Thymus (tissue), 11 donors: Measurements from ENCODE around the gene MRTO4. TPM values are rescaled to one million over a fixed set of nuclear protein-coding genes. Genes with fewer than 3 reads are reported as not detected.
"Not testable (repeated sequence)": the region's sequence is repeated elsewhere in the genome, so short reads cannot be mapped to it uniquely, and the experiment has no call there.

ENCODE experiments used
- DNase-seq, 9 donors: peaks; one replicate each; pipeline ENCODE4 v3.0.0-alpha.2; 2013; ENCODE audit warnings: low spot score in 9 of 9, low read depth in 6 of 9, missing footprints in 1 of 9
- H3K27ac ChIP-seq, 2 donors: one replicate each; pipeline ENCODE4 v1.5.1; 2013; ENCODE audit warnings: control low read depth in 1 of 2, low read depth in 1 of 2, low read length in 1 of 2, mild to moderate bottlenecking in 1 of 2, moderate library complexity in 1 of 2
- H3K27me3 ChIP-seq, 2 donors: one replicate each; pipeline ENCODE4 v1.5.1; 2013; ENCODE audit warnings: low read length in 1 of 2; ENCODE audit not compliant: control insufficient read depth in 2 of 2, insufficient read depth in 1 of 2
- H3K36me3 ChIP-seq, 2 donors: one replicate each; pipeline ENCODE4 v1.5.1; 2013; ENCODE audit warnings: low read length in 1 of 2, mild to moderate bottlenecking in 1 of 2, moderate library complexity in 1 of 2; ENCODE audit not compliant: control insufficient read depth in 2 of 2, insufficient read depth in 2 of 2
- H3K4me1 ChIP-seq, 2 donors: one replicate each; pipeline ENCODE4 v1.5.1; 2013; ENCODE audit warnings: low read length in 2 of 2; ENCODE audit not compliant: control insufficient read depth in 2 of 2, insufficient read depth in 2 of 2
- H3K4me3 ChIP-seq, 2 donors: one replicate each; pipeline ENCODE4 v1.5.1; 2013; ENCODE audit warnings: low read length in 2 of 2, control low read depth in 1 of 2, mild to moderate bottlenecking in 1 of 2
- H3K9me3 ChIP-seq, 2 donors: one replicate each; pipeline ENCODE4 v1.5.1; 2013; ENCODE audit warnings: low read length in 1 of 2, mild to moderate bottlenecking in 1 of 2; ENCODE audit not compliant: control insufficient read depth in 2 of 2, insufficient read depth in 1 of 2
- WGBS: extraction: QIAGEN DNeasy Blood & Tissue Kit; methylation state at CpG from one replicate; pipeline ENCODE4 v1.1.7; 2013; 5-methylcytosine and 5-hydroxymethylcytosine counted together
- polyA plus RNA-seq: library from polyadenylated mRNA; stranded (reverse); fragments of 200-250 nt; gene quantifications from one replicate; pipeline ENCODE4 v1.2.3, GENCODE V29; 2013
- total RNA-seq: library from RNA; stranded (reverse); fragments of 120-200 nt; gene quantifications from one replicate; pipeline ENCODE4 v1.2.4, GENCODE V29; 2013
- donor health status: healthy.

MRTO4 gene
- total and polyA plus RNA-seq, 2 donors = 28.4 to 35.5 TPM

DNA sequence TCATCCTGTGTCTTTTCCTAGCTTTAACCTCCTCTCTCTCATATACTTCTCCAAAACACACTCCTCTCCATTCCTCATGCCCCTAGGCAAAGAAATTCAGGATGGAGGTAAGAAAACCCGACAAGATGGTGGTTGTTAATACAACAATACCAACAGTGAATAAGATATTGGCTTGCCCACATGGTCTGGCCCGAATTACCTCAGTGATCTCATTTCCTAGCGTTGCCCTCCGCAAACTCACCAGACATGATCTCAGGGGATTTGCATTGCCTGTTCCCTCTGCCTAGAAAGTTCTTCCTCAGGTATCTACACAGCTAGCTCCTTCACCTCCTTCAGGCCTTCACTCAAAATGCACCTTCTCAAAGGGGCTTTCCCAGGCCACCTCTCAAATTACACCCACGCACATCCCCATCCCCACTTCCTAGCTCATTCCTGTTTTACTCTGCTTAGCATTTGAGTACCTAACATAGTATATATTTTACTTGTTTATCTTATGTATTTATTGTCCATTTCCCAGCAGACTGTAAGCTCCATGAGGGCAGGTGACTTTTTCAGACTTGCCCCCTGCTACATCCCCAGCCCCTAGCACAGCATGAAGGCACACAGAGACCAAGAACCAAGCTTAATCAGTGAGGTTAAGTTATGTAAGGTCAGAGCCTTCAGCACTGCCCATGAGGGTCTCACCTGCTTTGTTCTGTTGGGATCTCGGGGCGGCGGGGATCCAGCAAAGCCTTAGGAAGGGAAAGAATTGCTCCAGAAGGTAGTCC, 31.3 kb upstream of the MRTO4 start:
- Histone ChIP-seq H3K27ac (no peak overlapping the region), H3K36me3 (peaks cover 62 to 64% of the 10 kb centered on the region in 2 donors), H3K4me1 (no peaks in the 10 kb centered on the region), H3K9me3 (no peaks in the 10 kb centered on the region), H3K27me3 (no peaks in the 10 kb centered on the region), H3K4me3 (no peak overlapping the region)
- DNase-seq = no peak
- WGBS = 97% methylated on average over 8 of the region's 8 CpGs

DNA sequence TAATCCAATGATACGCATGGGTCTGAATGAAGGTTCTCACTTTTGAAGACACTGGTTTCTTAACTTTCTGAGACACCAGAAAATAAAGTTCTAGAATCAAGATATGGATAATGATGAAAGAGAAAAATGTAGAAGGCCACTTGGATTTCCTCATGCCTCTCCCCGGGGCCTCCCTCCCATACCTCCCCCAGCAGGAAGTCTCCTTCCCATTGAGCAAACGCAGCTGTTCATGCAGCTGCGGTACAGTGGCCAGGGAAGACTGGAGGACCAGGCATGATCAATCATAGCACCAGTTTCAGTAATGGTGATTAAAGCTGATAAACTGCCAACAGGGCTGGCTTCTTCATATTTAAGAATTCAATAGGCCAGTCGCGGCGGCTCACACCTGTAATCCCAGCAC, 30.6 kb upstream of the MRTO4 start:
- no peaks in the 10 kb centered on the region for H3K9me3 ChIP-seq
- no peak for DNase-seq
- no peaks in the 10 kb centered on the region for H3K27me3 ChIP-seq
- WGBS = 96% methylated on average over 7 of the region's 7 CpGs
- H3K27ac ChIP-seq = no peak overlapping the region
- peaks cover 66 to 70% of the 10 kb centered on the region in 2 donors for H3K36me3 ChIP-seq
- no peak overlapping the region for H3K4me3 ChIP-seq
- no peaks in the 10 kb centered on the region for H3K4me1 ChIP-seq

DNA sequence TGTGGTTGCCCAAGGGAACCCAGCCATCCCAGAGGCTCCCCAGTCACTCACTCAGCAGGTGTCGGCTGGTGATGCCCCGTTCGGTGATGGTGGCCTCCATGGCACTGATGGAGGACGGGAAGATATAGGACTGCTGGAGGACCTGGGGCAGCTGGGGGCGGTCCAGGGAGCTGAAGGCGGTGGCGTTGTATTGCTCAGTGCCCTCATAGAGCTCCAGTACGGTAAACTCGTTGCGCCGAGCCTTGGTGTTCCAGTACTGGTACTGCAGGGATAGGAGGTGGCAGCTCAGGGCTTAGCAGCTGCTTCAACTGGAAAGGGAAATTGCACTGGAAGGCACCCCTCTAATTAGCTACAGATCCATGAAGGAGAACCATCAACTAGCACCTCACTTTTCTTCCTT, 29.0 kb upstream of the MRTO4 start:
- H3K36me3 ChIP-seq = peaks cover 76 to 79% of the 10 kb centered on the region in 2 donors

DNA sequence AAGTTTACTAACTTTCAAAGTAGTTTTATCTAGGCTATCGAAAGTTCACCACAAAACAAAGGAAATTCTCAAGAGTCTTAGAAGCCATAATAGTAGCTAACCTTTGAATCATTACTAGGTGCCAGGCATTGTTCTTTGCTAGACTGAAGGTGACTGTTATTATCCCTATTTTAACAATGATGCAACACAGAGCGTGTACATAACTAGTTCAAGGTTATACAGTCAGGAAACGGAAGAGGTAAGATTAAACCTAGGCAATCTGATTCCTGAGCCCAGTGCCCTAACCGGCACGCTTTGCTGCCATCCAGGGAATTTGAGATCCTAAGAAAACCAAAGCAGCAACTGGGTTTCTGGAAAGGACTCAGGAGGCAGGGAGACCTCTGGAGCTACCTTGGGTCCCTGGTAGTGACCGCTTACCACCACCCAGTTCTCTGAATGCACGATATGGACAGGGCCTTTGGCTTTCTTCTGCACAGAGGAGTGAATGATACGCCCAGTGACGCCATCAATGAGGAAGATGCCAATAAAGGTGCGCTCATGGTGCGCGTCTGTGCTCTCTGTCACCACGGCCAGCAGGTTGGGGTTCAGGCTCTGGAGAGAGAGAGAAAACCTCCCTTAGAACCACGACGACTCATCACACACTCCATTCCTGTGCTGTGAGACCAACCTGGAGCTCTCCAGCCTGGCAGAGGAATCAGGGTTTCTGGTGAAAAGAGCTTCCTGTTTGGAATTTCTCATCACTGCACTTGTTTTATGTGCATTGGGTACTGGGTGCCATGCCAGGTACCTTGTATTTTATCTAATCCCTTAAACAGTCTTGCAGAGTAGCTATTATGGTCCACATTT, 28.4 kb upstream of the MRTO4 start:
- H3K4me3 ChIP-seq = no peak overlapping the region
- no peak for DNase-seq
- WGBS = 94% methylated on average over 15 of the region's 15 CpGs
- H3K27me3 ChIP-seq = no peaks in the 10 kb centered on the region
- H3K27ac ChIP-seq = no peak overlapping the region
- peaks cover 76 to 79% of the 10 kb centered on the region in 2 donors for H3K36me3 ChIP-seq
- no peaks in the 10 kb centered on the region for H3K9me3 ChIP-seq
- H3K4me1 ChIP-seq = no peaks in the 10 kb centered on the region

More for the DNA sequence above, 29.0 kb upstream of the MRTO4 start:
- no peak for DNase-seq
- Histone ChIP-seq H3K4me1 (no peaks in the 10 kb centered on the region), H3K4me3 (no peak overlapping the region), H3K27ac (no peak overlapping the region), H3K9me3 (no peaks in the 10 kb centered on the region), H3K27me3 (no peaks in the 10 kb centered on the region)
- WGBS = 99% methylated on average over 11 of the region's 11 CpGs

DNA sequence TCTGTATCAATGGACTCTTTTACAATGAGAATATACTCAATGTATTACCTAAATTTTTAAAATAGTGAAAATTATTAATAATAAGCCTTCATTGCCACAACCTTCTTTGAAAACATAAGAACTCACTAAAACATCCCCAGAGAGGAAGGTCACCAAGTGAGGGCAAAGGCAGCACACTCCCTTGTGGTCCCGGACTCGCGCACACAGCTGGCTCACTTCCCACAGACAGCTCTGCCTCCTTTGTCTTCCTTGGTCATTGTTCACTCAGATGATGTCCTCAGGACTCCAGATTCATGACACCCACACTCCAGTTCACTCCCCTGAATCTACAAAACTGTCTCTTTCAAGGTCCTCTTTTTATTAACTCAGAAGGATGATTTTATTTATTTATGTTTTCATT, 22.4 kb upstream of the MRTO4 start:
- no peaks in the 10 kb centered on the region for H3K4me1 ChIP-seq
- DNase-seq = no peak
- H3K27ac ChIP-seq = no peak overlapping the region
- no peak overlapping the region for H3K4me3 ChIP-seq
- H3K9me3 ChIP-seq = peaks cover 0 to 1% of the 10 kb centered on the region in 2 donors
- WGBS = 97% methylated on average over 3 of the region's 3 CpGs
- no peaks in the 10 kb centered on the region for H3K27me3 ChIP-seq
- peaks cover 70 to 76% of the 10 kb centered on the region in 2 donors for H3K36me3 ChIP-seq

DNA sequence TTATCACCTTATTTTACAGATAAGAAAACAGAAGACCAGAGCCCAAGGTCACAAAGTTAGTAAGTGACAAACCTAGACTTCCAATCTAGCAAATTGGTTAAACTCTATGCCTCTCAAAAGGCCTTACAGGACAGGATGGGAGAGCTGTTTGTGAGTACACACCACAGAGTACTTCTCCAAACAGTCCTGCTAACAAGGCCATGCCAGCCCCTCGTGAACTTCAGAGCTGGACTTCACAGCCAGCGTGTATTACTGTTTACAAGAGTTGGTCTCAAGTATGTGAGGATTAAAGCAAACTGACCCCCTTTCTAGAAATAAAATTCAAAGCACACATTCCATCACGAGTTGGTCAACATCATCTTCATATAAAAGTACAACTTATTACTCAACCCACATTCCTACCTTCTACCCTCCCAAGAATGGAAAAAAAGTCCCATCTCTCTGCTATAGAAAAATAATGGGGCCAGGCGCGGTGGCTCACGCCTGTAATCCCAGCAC, 21.7 kb upstream of the MRTO4 start:
- Histone ChIP-seq H3K4me3 (no peak overlapping the region), H3K4me1 (no peaks in the 10 kb centered on the region), H3K36me3 (peaks cover 66 to 75% of the 10 kb centered on the region in 2 donors), H3K9me3 (peaks cover 0 to 1% of the 10 kb centered on the region in 2 donors), H3K27me3 (no peaks in the 10 kb centered on the region), H3K27ac (no peak overlapping the region)
- no peak for DNase-seq
- WGBS = 98% methylated on average over 6 of the region's 6 CpGs

DNA sequence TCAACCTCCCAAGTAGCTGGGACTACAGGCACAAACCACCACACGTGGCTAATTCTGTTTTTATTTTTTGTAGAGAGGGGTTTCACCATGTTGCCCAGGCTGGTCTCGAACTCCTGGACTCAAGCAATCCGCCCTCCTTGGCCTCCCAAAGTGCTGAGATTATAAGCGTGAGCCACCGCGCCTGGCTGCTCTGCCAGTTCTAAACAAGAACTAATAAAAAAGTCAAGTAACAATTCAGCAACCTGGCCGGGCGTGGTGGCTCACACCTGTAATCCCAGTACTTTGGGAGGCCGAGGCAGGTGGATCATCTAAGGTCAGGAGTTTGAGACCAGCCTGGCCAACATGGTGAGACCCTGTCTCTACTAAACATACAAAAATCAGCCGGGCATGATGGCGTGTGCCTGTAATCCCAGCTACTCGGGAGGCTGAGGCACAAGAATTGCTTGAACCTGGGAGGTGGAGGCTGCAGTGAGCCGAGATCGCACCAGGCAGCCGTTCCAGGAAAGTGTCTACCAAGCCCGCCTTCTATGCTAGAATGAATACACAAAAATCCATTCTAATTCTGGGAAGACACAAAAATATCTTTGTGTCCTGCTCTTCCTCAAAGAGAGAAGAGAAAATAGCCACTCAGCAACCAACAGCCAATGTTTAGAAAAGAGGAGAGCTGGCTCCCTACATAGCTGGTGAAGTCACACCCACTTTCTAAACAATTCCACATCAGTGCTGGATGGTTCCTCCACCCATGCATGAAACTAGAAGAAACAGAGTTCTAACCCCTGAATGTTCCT, 19.7 kb upstream of the MRTO4 start:
- DNase-seq, H3K27me3 ChIP-seq, H3K9me3 ChIP-seq, H3K4me1 ChIP-seq, H3K27ac ChIP-seq, H3K4me3 ChIP-seq: not testable (repeated sequence)
- peaks cover 61 to 67% of the 10 kb centered on the region in 2 donors for H3K36me3 ChIP-seq
- WGBS = 98% methylated on average over 16 of the region's 16 CpGs

DNA sequence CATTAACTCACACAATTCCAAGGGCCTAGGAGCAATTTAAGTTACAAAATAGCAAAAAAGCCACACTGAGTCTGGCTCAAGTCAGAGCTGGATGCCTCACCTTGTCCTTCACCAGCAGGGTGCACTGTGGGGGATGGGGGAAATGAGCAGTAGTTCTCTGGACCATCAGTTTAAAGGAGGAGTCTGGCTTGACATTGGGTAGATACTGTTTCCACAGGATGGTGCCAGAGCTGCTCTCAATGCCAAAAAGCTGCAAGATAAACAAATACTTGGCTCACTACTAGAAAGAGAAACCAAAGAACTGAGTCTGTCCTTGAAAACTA, 19.1 kb upstream of the MRTO4 start:
- H3K27ac ChIP-seq = no peak overlapping the region
- DNase-seq = no peak
- H3K4me3 ChIP-seq = no peak overlapping the region
- peaks cover 0 to 1% of the 10 kb centered on the region in 2 donors for H3K9me3 ChIP-seq
- no peaks in the 10 kb centered on the region for H3K4me1 ChIP-seq
- H3K36me3 ChIP-seq = peaks cover 61 to 67% of the 10 kb centered on the region in 2 donors
- no peaks in the 10 kb centered on the region for H3K27me3 ChIP-seq
